Peyer's patch (tissue), 4 donors: ENCODE results near the gene STPG3.

ENCODE experiments used
- POLR2A ChIP-seq, 2 donors: fragments of 450-650 bp; IDR thresholded peaks; one replicate each; pipeline ENCODE4 v1.5.1; 2017; ENCODE audit warnings: antibody characterized with exemption in 2 of 2, mild to moderate bottlenecking in 2 of 2, moderate library complexity in 2 of 2
- TF ChIP-seq, protein P1 (sequence below), 6 experiments: fragments of 450-650 bp in 4 of 6; fragments of 200-600 bp in 2 of 6; sonication (generic) in 1 of 6; IDR thresholded peaks; one replicate each; pipeline ENCODE4 v1.5.1; 2017 to 2019; ENCODE audit warnings: antibody characterized with exemption in 6 of 6, mild to moderate bottlenecking in 3 of 6, moderate library complexity in 1 of 6

- TF ChIP-seq, protein P1, sequence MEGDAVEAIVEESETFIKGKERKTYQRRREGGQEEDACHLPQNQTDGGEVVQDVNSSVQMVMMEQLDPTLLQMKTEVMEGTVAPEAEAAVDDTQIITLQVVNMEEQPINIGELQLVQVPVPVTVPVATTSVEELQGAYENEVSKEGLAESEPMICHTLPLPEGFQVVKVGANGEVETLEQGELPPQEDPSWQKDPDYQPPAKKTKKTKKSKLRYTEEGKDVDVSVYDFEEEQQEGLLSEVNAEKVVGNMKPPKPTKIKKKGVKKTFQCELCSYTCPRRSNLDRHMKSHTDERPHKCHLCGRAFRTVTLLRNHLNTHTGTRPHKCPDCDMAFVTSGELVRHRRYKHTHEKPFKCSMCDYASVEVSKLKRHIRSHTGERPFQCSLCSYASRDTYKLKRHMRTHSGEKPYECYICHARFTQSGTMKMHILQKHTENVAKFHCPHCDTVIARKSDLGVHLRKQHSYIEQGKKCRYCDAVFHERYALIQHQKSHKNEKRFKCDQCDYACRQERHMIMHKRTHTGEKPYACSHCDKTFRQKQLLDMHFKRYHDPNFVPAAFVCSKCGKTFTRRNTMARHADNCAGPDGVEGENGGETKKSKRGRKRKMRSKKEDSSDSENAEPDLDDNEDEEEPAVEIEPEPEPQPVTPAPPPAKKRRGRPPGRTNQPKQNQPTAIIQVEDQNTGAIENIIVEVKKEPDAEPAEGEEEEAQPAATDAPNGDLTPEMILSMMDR (IDR thresholded peaks at IDR 0.05) = peak in 4 of 6 experiments; percentile 20 to 30 (median 23)
- no peak for TF ChIP-seq POLR2A (IDR thresholded peaks at IDR 0.05)
Observed at GRCh38 chr9:137280474-137281344, 29.6 kb downstream of the STPG3 start.
